NCI-H128 (cell line): ENCODE results near the gene ACTBL2.

Source experiments
- DNase-seq: peaks from one replicate; lab custom pipeline; 2025; ENCODE audit not compliant: unreplicated experiment; lab: John Stamatoyannopoulos, UW

The ACTBL2 gene

GRCh38 chr5:57450991-57451876, 31.4 kb downstream of the ACTBL2 start:
- DNase-seq: no peak

DNA sequence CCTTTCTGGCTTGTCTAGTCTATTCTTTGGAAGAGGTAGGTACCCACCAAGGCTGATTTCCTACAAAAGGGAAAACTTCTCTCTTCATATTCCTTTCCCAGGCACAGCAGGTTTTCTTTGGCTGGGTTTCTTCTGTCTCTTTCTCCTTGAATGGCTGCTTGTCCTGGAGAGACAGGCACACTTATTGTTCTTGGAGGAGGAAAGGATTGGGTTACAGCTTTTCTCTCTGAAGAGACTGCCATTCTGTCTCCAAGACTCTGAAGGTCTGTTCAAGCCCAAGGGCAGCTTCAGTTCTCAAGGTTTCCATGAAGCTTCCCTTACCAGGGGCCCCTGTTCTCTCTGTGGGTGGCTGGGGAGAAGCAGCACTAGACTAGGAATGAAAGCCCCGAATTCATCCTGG, 33.9 kb downstream of the ACTBL2 start:
- no peak for DNase-seq

DNA sequence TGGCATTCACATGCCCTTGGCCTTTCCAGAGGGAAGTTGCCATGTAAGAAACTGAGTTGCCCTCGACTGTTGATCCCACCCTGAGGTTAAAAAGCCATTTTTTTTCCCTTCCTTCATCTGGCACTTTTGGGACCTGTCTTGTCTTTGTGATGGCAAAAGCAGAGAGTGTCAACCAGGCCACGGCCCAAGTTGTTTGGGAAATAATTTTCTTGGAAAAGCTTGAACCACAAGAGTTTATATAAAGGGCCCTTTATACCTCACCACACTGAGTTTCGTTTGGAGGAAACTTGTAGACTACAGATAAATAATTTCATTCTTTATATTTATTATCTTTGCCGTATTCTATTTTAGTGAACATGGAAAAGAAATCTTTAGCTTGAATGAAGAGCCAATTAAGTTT, 34.3 kb downstream of the ACTBL2 start:
- DNase-seq: no peak

DNA sequence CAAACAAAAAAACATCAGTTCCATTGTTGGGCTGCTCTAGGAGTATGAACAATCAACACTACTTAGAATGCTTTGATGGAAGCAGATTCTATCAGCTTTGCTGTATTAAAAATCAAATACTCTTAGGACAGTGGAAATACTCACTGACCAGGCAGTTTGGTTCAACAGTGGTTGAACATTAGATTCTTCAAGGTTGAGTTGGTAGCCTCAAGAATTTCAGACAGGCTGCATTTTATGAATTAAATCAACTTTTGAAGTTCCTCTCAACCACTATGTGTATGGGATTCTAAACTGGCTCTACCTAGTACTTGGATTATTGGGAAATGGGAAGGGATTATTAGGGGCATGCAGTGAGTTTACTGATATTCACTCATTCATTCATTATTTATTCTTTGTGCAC, 35.0 kb downstream of the ACTBL2 start:
- DNase-seq: no peak

DNA sequence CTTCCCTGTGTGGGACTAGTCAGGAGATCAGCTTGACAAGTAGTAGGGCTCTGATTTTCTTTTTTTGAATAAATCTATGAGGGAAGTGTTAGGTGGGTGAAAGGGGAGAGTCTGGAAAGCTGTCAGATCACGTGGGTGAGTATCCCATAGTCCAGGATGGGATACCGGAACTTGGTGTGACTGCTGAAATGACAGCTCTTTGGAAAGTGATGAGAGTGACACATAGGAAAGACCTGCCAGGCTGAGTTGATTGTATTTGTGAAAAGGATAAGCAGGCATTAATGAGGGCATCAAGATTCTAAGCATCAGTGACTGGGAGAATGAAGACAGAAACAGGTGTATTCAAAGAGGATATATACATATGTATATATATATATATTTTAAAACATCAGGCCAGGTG, 35.6 kb downstream of the ACTBL2 start:
- no peak for DNase-seq

- DNase-seq: no peak
These were observed 36.9 kb downstream of the ACTBL2 start for GRCh38 chr5:57445705-57446037.

- DNase-seq: no peak
These were observed 37.5 kb downstream of the ACTBL2 start for GRCh38 chr5:57445006-57445704.

DNA sequence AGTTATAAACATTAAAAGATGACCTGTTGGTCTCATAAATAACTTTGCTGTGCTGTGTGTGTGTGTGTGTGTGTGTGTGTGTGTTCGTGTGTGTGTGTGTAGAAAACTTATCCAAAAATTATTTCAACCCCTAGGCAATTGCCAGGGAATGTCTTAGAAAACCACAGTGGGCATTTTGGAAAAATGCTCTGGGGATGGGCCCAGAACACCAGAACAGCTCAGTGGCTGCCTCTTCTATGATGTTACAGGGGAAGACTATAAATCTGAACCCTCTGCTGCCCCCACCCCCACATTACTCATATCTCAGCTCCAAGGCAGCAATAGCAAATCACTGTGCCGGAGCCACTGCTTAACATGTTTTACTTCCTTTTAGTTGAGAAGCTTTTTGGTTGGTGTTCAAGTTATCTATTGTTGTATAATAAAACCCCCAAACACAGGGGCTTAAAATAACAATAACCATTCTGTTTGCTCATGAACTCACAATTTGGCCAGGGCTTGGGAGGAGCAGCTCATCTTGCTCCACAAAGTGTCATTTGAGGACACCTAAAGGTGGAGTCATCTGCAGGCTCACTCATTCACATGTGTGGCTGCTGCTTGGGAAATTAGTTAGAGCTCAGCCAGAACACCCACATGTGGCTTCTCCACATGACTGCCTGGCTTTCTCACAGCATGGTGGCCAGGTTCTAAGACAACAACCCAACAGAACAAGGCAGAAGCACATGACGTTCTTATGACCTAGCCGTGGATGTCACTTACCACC, 40.4 kb downstream of the ACTBL2 start:
- no peak for DNase-seq

GRCh38 chr5:57441557-57441956, 41.1 kb downstream of the ACTBL2 start:
- no peak for DNase-seq

DNA sequence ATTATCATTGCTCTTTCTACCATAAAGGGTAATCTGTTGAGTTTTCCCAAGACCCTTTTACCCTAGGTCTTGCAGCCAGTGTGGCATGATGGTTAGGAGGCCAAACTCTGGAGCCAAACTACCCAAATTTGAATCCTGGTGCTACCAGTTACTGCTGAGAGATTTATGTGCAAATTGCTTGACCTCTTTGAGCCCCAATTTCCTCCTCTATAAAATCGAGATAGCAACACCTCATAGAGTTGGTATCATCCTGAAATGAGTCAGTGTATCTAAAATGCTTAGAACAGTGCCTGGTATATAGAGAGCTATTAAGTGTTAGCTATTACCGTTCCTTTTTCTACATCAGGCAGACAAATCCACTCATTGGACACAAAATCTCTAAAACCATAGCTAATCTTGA, 43.0 kb downstream of the ACTBL2 start:
- DNase-seq: no peak

DNA sequence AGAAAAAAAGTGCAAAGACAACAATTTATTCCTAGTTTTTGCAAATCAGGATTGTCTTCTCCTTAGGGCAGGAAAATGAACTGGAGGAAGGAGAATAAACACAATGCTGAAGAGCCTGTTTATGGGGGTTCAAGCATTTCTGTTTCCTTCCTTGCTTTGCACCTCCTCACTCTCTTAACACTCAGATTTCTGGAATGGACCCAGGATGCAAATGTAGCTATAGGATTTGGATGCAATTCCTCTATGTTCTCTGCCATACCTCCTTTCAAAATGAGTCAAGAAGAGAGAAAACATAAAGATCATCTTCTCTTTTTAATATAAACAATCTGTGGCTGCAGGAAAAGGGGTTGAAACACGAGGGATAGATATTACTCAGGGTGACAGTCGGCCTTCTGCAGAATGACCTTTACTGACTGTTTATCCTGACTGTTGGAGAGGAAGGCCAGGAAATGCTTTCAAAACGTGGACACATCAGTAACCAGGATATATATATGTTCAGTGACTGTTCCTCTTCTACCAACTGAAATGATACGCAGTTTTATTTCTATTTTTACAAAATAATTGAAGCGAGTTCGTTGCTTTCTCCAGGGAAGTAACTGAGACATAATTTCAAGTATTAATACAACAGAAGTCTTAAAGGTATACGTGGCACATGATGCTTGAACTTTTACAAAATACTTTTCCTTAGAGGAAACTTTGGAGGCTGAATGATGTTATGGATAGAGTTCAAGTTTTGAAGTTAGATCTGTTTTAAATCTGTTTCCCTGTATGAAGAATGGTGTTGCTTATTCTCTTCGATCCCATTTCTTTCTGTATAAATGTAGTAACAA, 44.4 kb downstream of the ACTBL2 start:
- no peak for DNase-seq

DNA sequence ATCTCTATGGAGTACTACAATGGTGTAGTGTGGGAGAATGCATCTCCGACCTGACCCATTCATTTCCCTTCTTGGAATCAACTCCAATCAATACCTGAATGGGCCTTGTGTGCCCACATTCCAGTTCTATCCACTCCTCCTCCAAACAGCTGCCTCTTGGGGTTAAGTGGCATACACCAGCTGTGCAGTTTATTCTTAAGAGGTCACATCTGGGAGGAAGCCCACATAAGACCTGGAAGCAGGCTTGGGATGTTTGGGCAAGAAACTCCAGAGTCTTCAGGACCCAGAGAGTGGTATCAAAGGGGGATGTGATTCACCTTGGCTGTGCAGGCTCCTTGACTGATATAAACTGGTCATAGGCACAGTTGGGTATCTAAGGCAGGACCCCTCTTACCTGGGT, 46.0 kb downstream of the ACTBL2 start:
- no peak for DNase-seq

GRCh38 chr5:57435701-57436134, 46.9 kb downstream of the ACTBL2 start:
- DNase-seq: no peak

- no peak for DNase-seq
These were observed 47.9 kb downstream of the ACTBL2 start for GRCh38 chr5:57434683-57435082.

DNA sequence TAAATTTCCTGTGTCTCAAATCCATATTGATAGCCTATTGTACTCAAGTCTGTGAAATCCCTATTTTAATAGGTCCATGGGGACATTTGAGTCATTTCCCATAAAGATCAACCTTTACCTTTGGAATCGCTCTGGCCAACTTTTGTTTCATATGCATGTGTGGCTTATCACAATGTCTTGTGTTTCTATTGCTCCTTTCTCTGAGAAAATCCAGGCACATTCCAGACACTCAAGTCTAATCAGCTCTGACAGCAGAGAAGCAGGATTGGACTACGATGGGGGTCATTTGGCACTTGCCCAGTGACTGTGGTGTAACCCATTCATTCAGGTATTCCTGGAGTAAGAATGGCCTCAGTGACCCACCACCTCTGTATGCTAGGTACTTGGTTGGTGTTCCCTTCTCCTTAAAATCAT, 48.4 kb downstream of the ACTBL2 start:
- DNase-seq: no peak

DNA sequence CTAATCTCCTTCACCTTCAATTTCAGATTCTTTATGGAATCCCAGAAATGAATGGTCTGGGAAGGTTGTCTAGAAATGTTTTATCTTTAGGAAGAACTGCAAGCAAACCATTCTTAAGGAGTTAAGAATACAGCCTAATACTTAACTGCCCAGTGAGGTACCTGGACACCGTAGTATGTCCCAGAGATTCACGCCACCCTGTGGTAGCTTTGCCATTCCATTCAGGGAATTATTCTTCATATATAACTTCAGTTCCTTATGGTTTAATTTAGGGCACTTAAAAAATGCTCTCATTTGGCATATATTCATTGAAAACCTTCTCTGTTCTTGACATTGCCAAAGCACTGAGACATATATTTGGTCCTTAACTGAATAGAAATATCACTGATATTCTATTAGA, 49.7 kb downstream of the ACTBL2 start:
- DNase-seq: no peak

- DNase-seq: no peak
These were observed 50.9 kb downstream of the ACTBL2 start for GRCh38 chr5:57431759-57432158.
